HCT116 (cell line): ENCODE results near the gene TENM4. TPM values are rescaled to one million over a fixed set of nuclear protein-coding genes. Genes with fewer than 3 reads are reported as not detected.

Experiments used
- ATAC-seq: fragments of 200-7000 bp; cut with Tn5 transposase; 2 replicates; pipeline ENCODE4 v1.9.1; 2020; ENCODE audit warnings: mild to moderate bottlenecking, moderate library complexity
- BruUV-seq: library from RNA; stranded (reverse); fragments of 400-500 nt; replicated peaks from 2 replicates; lab custom pipeline; 2021; lab: Mats Ljungman, UMichigan
- CTCF ChIA-PET: fragments of 300-600 bp; sonication (Branson Sonifier 250); formaldehyde crosslinking; loops from one replicate; lab custom pipeline; 2021; ENCODE audit warnings: antibody characterized with exemption; lab: Charles Lee
- POLR2A ChIA-PET: fragments of 300-600, 350-600 bp; sonication (Branson Sonifier 250); formaldehyde crosslinking; loops from one replicate; lab custom pipeline; 2021; ENCODE audit warnings: antibody characterized with exemption; lab: Charles Lee
- RAD21 ChIA-PET, 2 experiments: fragments of 300-600 bp; sonication (Branson Sonifier 250); formaldehyde crosslinking; loops; one replicate each; lab custom pipeline; 2023; ENCODE audit warnings: low total read pairs in 2 of 2; ENCODE audit not compliant: uncharacterized antibody in 2 of 2, unreplicated experiment in 2 of 2, low non-redundant PET in 1 of 2; lab: Charles Lee
- DNase-seq: peaks from one replicate; pipeline ENCODE4 v3.0.0-alpha.2; 2010; ENCODE audit warnings: low read depth, low spot score
- H2AFZ ChIP-seq: fragments of 200-600 bp; shearing (Covaris generic), sonication (generic); 2 replicates; pipeline ENCODE4 v1.6.1; 2017; ENCODE audit warnings: low read depth, mixed run types, mixed read lengths, antibody characterized with exemption, low read length; ENCODE audit not compliant: poor library complexity, severe bottlenecking
- H3K27ac ChIP-seq: 2 replicates; pipeline ENCODE4 v1.5.1; 2012; ENCODE audit warnings: low read depth, low read length
- H3K27me3 ChIP-seq: fragments of 200-600 bp; sonication (generic); 2 replicates; pipeline ENCODE4 v1.6.1; 2016; ENCODE audit warnings: mixed run types, low read length, mixed read lengths; ENCODE audit not compliant: insufficient read depth
- H3K36me3 ChIP-seq, 2 experiments: fragments of 200-500 bp in 1 of 2; fragments of 200-600 bp in 1 of 2; sonication (Bioruptor generic) in 1 of 2; sonication (generic) in 1 of 2; 2 replicates each; pipeline versions ENCODE4 v1.5.1 to v1.6.1; 2014 to 2016; ENCODE audit warnings: low read length in 2 of 2, inconsistent platforms in 1 of 2, mixed read lengths in 1 of 2, mixed run types in 1 of 2; ENCODE audit not compliant: insufficient read depth in 2 of 2, control insufficient read depth in 1 of 2
- H3K4me1 ChIP-seq, 2 experiments: fragments of 200-600 bp in 1 of 2; sonication (generic) in 1 of 2; 2 replicates each; pipeline versions ENCODE4 v1.5.1 to v1.6.1; 2012 to 2017; ENCODE audit warnings: low read length in 2 of 2, inconsistent platforms in 1 of 2, mild to moderate bottlenecking in 1 of 2, mixed read lengths in 1 of 2, mixed run types in 1 of 2, moderate library complexity in 1 of 2; ENCODE audit not compliant: insufficient read depth in 2 of 2, control insufficient read depth in 1 of 2
- H3K4me2 ChIP-seq: fragments of 200-600 bp; sonication (generic); 2 replicates; pipeline ENCODE4 v1.6.1; 2017; ENCODE audit warnings: mixed run types, low read length, mixed read lengths
- H3K4me3 ChIP-seq, 2 experiments: fragments of 200-600 bp in 1 of 2; sonication (generic) in 1 of 2; replicated peaks in 1 of 2; 2 replicates each; pipeline ENCODE4 v1.5.1; 2011 to 2016; ENCODE audit warnings: low read length in 2 of 2, control low read depth in 1 of 2, low read depth in 1 of 2, mild to moderate bottlenecking in 1 of 2, mixed read lengths in 1 of 2, mixed run types in 1 of 2
- H3K79me2 ChIP-seq: fragments of 200-600 bp; sonication (generic); 2 replicates; pipeline ENCODE4 v1.6.1; 2017; ENCODE audit warnings: mild to moderate bottlenecking, mixed run types, low read length, moderate library complexity, mixed read lengths; ENCODE audit not compliant: insufficient read depth
- H3K9ac ChIP-seq: fragments of 200-600 bp; sonication (generic); 2 replicates; pipeline ENCODE4 v1.6.1; 2016; ENCODE audit warnings: low read length, mixed read lengths
- H3K9me2 ChIP-seq: fragments of 200-600 bp; sonication (generic), shearing (Covaris generic); 2 replicates; pipeline ENCODE4 v1.6.1; 2017; ENCODE audit warnings: mixed run types, mild to moderate bottlenecking, moderate library complexity; ENCODE audit not compliant: insufficient read depth
- H3K9me3 ChIP-seq, 2 experiments: fragments of 200-500 bp in 1 of 2; fragments of 200-600 bp in 1 of 2; sonication (Bioruptor generic) in 1 of 2; sonication (generic) in 1 of 2; 2 replicates each; pipeline ENCODE4 v1.6.1; 2014 to 2017; ENCODE audit warnings: low read length in 2 of 2, mixed read lengths in 2 of 2, inconsistent platforms in 1 of 2, low read depth in 1 of 2, mild to moderate bottlenecking in 1 of 2, mixed run types in 1 of 2, moderate library complexity in 1 of 2; ENCODE audit not compliant: control insufficient read depth in 1 of 2, insufficient read depth in 1 of 2
- H4K20me1 ChIP-seq: fragments of 200-600 bp; sonication (generic), shearing (Covaris generic); 2 replicates; pipeline ENCODE4 v1.6.1; 2017; ENCODE audit warnings: mixed run types, mild to moderate bottlenecking, moderate library complexity; ENCODE audit not compliant: insufficient read depth
- CBX3 ChIP-seq: IDR thresholded peaks from 2 replicates; pipeline ENCODE4 v1.6.1; 2012; ENCODE audit warnings: low read depth
- CEBPB ChIP-seq: IDR thresholded peaks from 2 replicates; pipeline ENCODE4 v1.6.1; 2012; ENCODE audit warnings: low read depth
- EZH2 ChIP-seq: fragments of 200-600 bp; sonication (generic); IDR thresholded peaks from 2 replicates; pipeline ENCODE4 v1.6.1; 2017; ENCODE audit warnings: antibody characterized with exemption, mixed run types
- EZH2phosphoT487 ChIP-seq: fragments of 200-600 bp; IDR thresholded peaks from 2 replicates; pipeline ENCODE4 v1.6.1; 2018; ENCODE audit warnings: antibody characterized with exemption, borderline replicate concordance
- FOSL1 ChIP-seq: IDR thresholded peaks from 2 replicates; pipeline ENCODE4 v1.6.1; 2012; ENCODE audit warnings: low read depth
- POLR2AphosphoS5 ChIP-seq: IDR thresholded peaks from 2 replicates; pipeline ENCODE4 v1.6.1; 2011; ENCODE audit warnings: mild to moderate bottlenecking, low read depth, low read length, moderate library complexity
- RAD21 ChIP-seq: IDR thresholded peaks from 2 replicates; pipeline ENCODE4 v1.6.1; 2012; ENCODE audit warnings: low read depth, mild to moderate bottlenecking
- SIN3A ChIP-seq: IDR thresholded peaks from 2 replicates; pipeline ENCODE4 v1.6.1; 2012; ENCODE audit warnings: low read depth
- TCF7L2 ChIP-seq: IDR thresholded peaks from 2 replicates; pipeline ENCODE4 v1.7.0; 2011; ENCODE audit warnings: borderline replicate concordance, inconsistent platforms; ENCODE audit not compliant: insufficient read depth, insufficient read length; ENCODE audit errors: extremely low read depth
- YY1 ChIP-seq: IDR thresholded peaks from 2 replicates; pipeline ENCODE4 v1.6.1; 2011; ENCODE audit warnings: low read length, low read depth, moderate library complexity, mild to moderate bottlenecking; ENCODE audit not compliant: insufficient replicate concordance; ENCODE audit errors: extremely low read depth
- ZNF274 ChIP-seq: fragments of 200-500 bp; sonication (Bioruptor generic); IDR thresholded peaks from 2 replicates; pipeline ENCODE4 v1.6.1; 2014; ENCODE audit warnings: mild to moderate bottlenecking, low read depth, low read length, inconsistent platforms
- intact Hi-C: fragments of 100-400 bp; cut with micrococcal nuclease; formaldehyde crosslinking; loops from 2 replicates; pipeline ENCODE4 v1.10.0; 2022
- total RNA-seq: library from RNA; stranded (reverse); gene quantifications from one replicate; pipeline ENCODE4 v1.2.1, GENCODE V29; 2021; ENCODE audit not compliant: unreplicated experiment
- TF ChIP-seq, protein P1 (sequence below): IDR thresholded peaks from 2 replicates; pipeline ENCODE4 v1.6.1; 2012; ENCODE audit warnings: low read depth
- TF ChIP-seq, protein P2 (sequence below), 3 experiments: fragments of 200-600 bp in 1 of 3; sonication (generic) in 1 of 3; IDR thresholded peaks in 2 of 3; conservative IDR thresholded peaks in 1 of 3; 2 replicates each; pipeline ENCODE4 v1.5.1; 2012 to 2017; ENCODE audit warnings: low read depth in 2 of 3, low read length in 2 of 3, antibody characterized with exemption in 1 of 3, borderline replicate concordance in 1 of 3, control low read depth in 1 of 3, mild to moderate bottlenecking in 1 of 3, mixed read lengths in 1 of 3, mixed run types in 1 of 3, moderate library complexity in 1 of 3; ENCODE audit not compliant: insufficient read depth in 1 of 3

The TENM4 gene
- total RNA-seq, 1 experiment from 2014 or later, result 0.05 TPM

DNA sequence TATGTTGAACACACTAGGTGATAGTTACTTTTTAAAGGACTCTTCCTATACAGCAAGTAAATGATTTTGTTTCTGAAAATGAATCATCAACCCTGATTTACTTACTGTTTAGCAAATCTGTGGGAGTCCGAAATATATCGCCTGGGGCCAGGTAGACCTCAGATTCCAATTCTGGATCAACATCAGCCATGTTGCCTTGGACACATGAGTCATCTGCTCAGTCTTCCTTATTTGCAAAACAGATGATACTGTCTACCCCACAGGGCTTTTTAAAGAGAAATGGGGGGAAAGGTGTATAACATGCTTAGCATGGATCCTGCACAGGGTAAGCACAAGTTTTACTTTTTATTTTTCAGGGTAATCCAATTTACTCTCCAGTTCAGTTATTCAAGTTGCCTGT lies 324.2 kb downstream of the TENM4 start:
- ATAC-seq, result no peak
- TF ChIP-seq CEBPB, result no peak
- TF ChIP-seq YY1, result no peak
- no peak for TF ChIP-seq RAD21
- TF ChIP-seq, all 23 proteins: peak for 0
- no peak overlapping the region for H3K4me3 ChIP-seq
- no peaks in the 10 kb centered on the region for H4K20me1 ChIP-seq
- peaks cover 8% of the 10 kb centered on the region; the same call in 1 of the 2 replicates for H3K27me3 ChIP-seq
- H3K4me2 ChIP-seq, result no peak overlapping the region
- H3K9me2 ChIP-seq, result no peaks in the 10 kb centered on the region
- no peaks in the 10 kb centered on the region for H3K36me3 ChIP-seq
- H3K9ac ChIP-seq, result no peak overlapping the region
- DNase-seq, result no peak
- no peaks in the 10 kb centered on the region for H3K4me1 ChIP-seq
- BruUV-seq, result no TSS peak
- H3K9me3 ChIP-seq, result no peaks in the 10 kb centered on the region
- ChIA-PET RAD21 (no interaction called here), CTCF (no interaction called here), POLR2A (no interaction called here)
- no peak overlapping the region for H2AFZ ChIP-seq
- no peak overlapping the region for H3K27ac ChIP-seq
- intact Hi-C loops, result no loop called here
- H3K79me2 ChIP-seq, result no peaks in the 10 kb centered on the region

DNA sequence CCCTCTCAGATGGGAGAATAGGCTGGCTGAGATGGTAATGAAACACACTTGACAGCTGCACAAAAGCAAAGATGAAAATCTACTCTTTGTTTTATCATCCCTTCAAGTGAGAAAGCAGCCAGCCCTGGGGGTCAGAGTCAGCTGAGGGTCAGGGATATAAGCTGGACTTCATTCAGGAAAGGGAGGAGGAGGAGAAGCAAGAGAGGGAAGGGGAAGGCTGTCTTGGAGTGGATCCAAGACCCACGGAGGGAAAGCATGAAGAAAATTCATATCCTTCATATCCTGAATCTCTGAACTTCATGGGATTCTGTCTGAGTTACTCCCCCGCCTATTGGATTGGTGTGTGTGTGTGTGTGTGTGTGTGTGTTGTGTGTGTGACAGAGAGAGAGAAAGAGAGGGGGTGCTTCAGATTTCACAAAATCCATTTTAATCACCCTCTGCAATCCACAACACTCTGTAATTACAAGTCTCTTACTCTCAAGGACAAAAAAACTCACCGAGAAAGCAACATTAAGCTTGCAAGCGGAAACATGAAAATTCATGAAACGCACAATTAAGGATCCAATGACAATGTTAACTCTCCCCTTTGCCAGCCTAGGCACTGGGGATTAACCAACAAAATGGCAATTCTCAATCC lies 327.7 kb downstream of the TENM4 start:
- H3K9me3 ChIP-seq, result no peaks in the 10 kb centered on the region
- BruUV-seq, result no TSS peak
- H3K36me3 ChIP-seq, result no peaks in the 10 kb centered on the region
- DNase-seq, result no peak
- H3K27ac ChIP-seq, result no peak overlapping the region
- no peaks in the 10 kb centered on the region for H4K20me1 ChIP-seq
- H3K4me3 ChIP-seq, result no peak overlapping the region
- peaks cover 8% of the 10 kb centered on the region; the same call in 1 of the 2 replicates for H3K27me3 ChIP-seq
- intact Hi-C loops, result no loop called here
- CTCF ChIA-PET, result interaction anchor here (0.9 kb wide), 1 partner anchor 13 kb away, joined by 3 read pairs; no protein-coding TSS in a partner anchor
- no peaks in the 10 kb centered on the region for H3K4me1 ChIP-seq
- H3K9me2 ChIP-seq, result no peaks in the 10 kb centered on the region
- H2AFZ ChIP-seq, result no peak overlapping the region
- no peaks in the 10 kb centered on the region for H3K79me2 ChIP-seq
- POLR2A ChIA-PET, result no interaction called here
- RAD21 ChIA-PET, result no interaction called here
- ATAC-seq, result no peak
- H3K4me2 ChIP-seq, result no peak overlapping the region
- H3K9ac ChIP-seq, result no peak overlapping the region
- TF ChIP-seq FOSL1 (no peak), CEBPB (no peak), TCF7L2 (no peak), RAD21 (no peak), ZNF274 (no peak), EZH2 (no peak), SIN3A (no peak), YY1 (no peak), CBX3 (no peak), EZH2phosphoT487 (no peak), POLR2AphosphoS5 (no peak)
- TF ChIP-seq, protein P1, sequence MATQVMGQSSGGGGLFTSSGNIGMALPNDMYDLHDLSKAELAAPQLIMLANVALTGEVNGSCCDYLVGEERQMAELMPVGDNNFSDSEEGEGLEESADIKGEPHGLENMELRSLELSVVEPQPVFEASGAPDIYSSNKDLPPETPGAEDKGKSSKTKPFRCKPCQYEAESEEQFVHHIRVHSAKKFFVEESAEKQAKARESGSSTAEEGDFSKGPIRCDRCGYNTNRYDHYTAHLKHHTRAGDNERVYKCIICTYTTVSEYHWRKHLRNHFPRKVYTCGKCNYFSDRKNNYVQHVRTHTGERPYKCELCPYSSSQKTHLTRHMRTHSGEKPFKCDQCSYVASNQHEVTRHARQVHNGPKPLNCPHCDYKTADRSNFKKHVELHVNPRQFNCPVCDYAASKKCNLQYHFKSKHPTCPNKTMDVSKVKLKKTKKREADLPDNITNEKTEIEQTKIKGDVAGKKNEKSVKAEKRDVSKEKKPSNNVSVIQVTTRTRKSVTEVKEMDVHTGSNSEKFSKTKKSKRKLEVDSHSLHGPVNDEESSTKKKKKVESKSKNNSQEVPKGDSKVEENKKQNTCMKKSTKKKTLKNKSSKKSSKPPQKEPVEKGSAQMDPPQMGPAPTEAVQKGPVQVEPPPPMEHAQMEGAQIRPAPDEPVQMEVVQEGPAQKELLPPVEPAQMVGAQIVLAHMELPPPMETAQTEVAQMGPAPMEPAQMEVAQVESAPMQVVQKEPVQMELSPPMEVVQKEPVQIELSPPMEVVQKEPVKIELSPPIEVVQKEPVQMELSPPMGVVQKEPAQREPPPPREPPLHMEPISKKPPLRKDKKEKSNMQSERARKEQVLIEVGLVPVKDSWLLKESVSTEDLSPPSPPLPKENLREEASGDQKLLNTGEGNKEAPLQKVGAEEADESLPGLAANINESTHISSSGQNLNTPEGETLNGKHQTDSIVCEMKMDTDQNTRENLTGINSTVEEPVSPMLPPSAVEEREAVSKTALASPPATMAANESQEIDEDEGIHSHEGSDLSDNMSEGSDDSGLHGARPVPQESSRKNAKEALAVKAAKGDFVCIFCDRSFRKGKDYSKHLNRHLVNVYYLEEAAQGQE, result no peak
- TF ChIP-seq, protein P2, sequence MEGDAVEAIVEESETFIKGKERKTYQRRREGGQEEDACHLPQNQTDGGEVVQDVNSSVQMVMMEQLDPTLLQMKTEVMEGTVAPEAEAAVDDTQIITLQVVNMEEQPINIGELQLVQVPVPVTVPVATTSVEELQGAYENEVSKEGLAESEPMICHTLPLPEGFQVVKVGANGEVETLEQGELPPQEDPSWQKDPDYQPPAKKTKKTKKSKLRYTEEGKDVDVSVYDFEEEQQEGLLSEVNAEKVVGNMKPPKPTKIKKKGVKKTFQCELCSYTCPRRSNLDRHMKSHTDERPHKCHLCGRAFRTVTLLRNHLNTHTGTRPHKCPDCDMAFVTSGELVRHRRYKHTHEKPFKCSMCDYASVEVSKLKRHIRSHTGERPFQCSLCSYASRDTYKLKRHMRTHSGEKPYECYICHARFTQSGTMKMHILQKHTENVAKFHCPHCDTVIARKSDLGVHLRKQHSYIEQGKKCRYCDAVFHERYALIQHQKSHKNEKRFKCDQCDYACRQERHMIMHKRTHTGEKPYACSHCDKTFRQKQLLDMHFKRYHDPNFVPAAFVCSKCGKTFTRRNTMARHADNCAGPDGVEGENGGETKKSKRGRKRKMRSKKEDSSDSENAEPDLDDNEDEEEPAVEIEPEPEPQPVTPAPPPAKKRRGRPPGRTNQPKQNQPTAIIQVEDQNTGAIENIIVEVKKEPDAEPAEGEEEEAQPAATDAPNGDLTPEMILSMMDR (IDR thresholded peaks at IDR 0.05 in 2 of 3, conservative IDR thresholded peaks at IDR 0.05 in 1 of 3; ENCODE audit: borderline replicate concordance in 1 of 3, insufficient read depth in 1 of 3, low read depth in 2 of 3, low read length in 2 of 3), result no peak
